Activated CD4-positive, alpha-beta T cell treated with anti-CD3 and anti-CD28 coated beads, Interleukin-2, amount 10 ng/mL, durations not matched to agents 24 days and 14 days (primary cell): Measurements from ENCODE around the gene POU3F2. TPM values are rescaled to one million over a fixed set of nuclear protein-coding genes. Genes with fewer than 3 reads are reported as not detected.

ENCODE experiments used
- DNase-seq: peaks from one replicate; pipeline ENCODE4 v3.0.0; 2022
- H3K27ac Mint-ChIP-seq: one replicate; pipeline ENCODE4 v1.8.0; 2022; ENCODE audit warnings: mild to moderate bottlenecking, mixed read lengths
- H3K27me3 Mint-ChIP-seq: one replicate; pipeline ENCODE4 v1.8.0; 2022; ENCODE audit warnings: mixed read lengths
- H3K36me3 Mint-ChIP-seq: one replicate; pipeline ENCODE4 v1.8.0; 2022; ENCODE audit warnings: low read depth, mild to moderate bottlenecking, mixed read lengths
- H3K4me1 Mint-ChIP-seq: one replicate; pipeline ENCODE4 v1.8.0; 2021; ENCODE audit warnings: mixed read lengths
- H3K4me3 Mint-ChIP-seq: one replicate; pipeline ENCODE4 v1.8.0; 2022; ENCODE audit warnings: mild to moderate bottlenecking, moderate library complexity, mixed read lengths
- H3K9me3 Mint-ChIP-seq: one replicate; pipeline ENCODE4 v1.8.0; 2021; ENCODE audit warnings: mixed read lengths
- intact Hi-C: fragments of 100-400 bp; cut with micrococcal nuclease; formaldehyde crosslinking; loops from one replicate; pipeline ENCODE4 v1.15.1; 2023
- total RNA-seq: library from RNA; stranded (reverse); gene quantifications from 2 replicates; pipeline ENCODE4 v1.2.3, GENCODE V29; 2022

POU3F2 gene
- total RNA-seq, 1 donor from 2014 or later, result not detected

- H3K27me3 Mint-ChIP-seq, result peaks cover 81% of the 10 kb centered on the region
- peak overlapping the region; percentile 25 for H3K27ac Mint-ChIP-seq
- peak overlapping the region; percentile 61 for H3K4me3 Mint-ChIP-seq
Measured at GRCh38 chr6:98824902-98825599, 9.3 kb upstream of the POU3F2 start.

DNA sequence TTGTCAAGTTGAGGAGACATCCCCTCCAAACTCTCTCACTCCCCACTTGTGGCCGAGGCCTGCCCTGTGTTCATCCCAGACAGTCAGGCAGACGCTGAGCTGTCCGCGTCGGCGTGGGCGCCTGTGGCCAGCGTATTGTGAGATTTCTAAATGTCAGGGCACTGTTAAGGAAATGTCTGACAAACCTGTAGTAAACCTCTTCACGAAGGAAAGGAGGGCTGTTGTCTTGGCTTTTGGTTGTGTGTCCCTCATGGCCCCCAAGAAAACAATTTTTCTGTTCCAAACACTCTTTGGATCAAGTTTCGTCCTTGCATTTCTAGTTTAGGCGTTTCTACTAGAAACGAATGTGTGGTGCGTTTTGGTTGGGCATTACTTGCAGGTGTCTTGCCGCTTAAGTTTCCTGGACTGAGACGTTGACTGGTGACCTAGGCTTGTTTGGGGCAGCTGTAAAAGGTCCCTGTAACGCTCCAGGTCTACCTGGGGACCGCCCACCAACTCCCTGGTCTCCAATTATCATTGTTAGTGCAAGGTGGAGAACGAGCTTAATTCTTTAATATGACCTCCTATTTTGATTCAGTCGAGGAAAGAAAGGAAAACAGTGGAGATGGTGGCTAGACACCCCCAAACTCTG, 8.7 kb upstream of the POU3F2 start:
- no peak for DNase-seq
- Mint-ChIP-seq H3K4me1 (peaks cover 25% of the 10 kb centered on the region), H3K4me3 (peak overlapping the region; percentile 61), H3K9me3 (peaks cover 9% of the 10 kb centered on the region), H3K36me3 (no peaks in the 10 kb centered on the region), H3K27me3 (peaks cover 86% of the 10 kb centered on the region), H3K27ac (no peak overlapping the region)
- intact Hi-C loops, result loop anchor here (1.0 kb wide), 1 partner anchor 9 kb away; the partner anchor contains the start of gene POU3F2

More at GRCh38 chr6:98824902-98825599, 9.3 kb upstream of the POU3F2 start:
- H3K4me1 Mint-ChIP-seq, result peaks cover 24% of the 10 kb centered on the region
- peaks cover 9% of the 10 kb centered on the region for H3K9me3 Mint-ChIP-seq
- intact Hi-C loops, result loop anchor here (1.0 kb wide), 1 partner anchor 9 kb away; the partner anchor contains the start of gene POU3F2
- peak; percentile 56 for DNase-seq
- no peaks in the 10 kb centered on the region for H3K36me3 Mint-ChIP-seq

DNA sequence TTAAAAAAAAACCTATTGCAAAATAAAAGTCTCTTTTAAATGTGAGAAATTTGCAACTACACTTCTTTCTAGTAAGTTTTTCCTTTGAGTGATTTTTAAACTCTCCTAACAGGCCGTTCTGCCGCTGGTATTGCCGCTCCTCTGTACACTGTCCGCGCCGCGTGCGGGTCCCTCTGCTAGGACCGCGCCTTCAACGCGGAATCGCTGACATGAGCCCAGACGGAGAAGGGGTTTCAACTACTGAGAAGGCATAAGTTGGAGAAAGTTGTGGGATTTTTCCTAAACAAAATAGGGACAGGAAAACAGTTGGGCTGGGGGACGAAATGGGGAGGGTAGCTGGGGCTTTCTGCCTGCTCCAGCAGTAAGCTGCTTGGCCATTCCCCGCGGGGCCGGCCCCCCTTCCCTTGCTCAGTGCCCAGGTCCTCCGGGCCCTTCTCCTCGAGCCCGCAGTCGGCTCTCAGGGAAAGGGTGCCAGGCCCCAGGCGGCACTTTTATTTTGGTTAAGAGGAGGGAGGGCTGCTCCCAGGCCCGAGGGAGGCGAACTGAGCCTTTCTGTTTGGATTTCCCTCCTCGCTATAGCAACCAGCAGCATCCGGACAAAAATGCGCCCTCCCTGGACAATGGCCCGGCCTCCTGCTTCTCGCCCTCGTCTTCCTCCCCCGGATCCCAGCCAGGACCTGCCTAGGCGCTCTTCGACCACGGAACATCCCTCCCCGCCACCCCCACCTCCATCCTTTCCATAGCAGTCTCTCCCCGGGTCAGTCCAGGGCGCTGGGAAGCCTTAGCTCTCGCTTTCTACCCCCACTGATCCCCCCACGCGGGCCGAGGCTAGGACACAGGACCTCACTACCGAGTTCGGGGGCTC, 6.8 kb upstream of the POU3F2 start:
- Mint-ChIP-seq H3K27me3 (peaks cover 84% of the 10 kb centered on the region), H3K4me1 (peaks cover 31% of the 10 kb centered on the region), H3K27ac (no peak overlapping the region), H3K4me3 (no peak overlapping the region), H3K9me3 (peaks cover 9% of the 10 kb centered on the region), H3K36me3 (peaks cover 2% of the 10 kb centered on the region)
- intact Hi-C loops, result no loop called here
- DNase-seq, result no peak

DNA sequence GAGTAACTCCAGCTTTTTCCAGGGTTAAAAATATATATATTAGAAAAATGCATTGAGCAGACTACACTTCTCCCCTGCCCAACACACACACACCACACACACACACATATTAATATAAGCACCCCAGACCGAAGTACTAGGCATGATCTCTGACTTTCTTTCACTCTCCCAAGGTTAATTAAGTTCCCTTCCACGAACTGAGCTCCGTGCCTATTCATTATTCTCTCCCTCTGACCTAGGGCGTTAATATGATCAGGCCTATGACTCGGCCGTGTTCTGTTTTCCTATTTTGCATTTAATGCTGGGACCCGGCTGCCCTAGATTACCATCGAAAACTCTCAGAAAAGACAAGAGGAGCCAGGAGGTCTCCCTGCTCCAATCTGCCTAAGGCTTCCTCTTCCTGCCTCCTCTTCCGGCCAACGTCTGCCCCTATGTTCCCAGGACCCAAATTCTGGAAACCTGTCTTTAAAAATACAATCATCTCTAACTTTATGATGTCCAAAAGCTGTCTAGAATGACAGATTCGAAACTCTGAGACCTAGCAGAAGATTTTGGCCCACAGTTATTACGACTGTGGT, 6.1 kb upstream of the POU3F2 start:
- Mint-ChIP-seq H3K4me1 (peaks cover 37% of the 10 kb centered on the region), H3K9me3 (peaks cover 12% of the 10 kb centered on the region), H3K4me3 (no peak overlapping the region), H3K36me3 (peaks cover 2% of the 10 kb centered on the region), H3K27ac (no peak overlapping the region), H3K27me3 (peaks cover 89% of the 10 kb centered on the region)
- no peak for DNase-seq
- intact Hi-C loops, result no loop called here

GRCh38 chr6:98828941-98829411, 5.4 kb upstream of the POU3F2 start:
- Mint-ChIP-seq H3K27me3 (peaks cover 89% of the 10 kb centered on the region), H3K36me3 (peaks cover 3% of the 10 kb centered on the region), H3K4me3 (no peak overlapping the region), H3K27ac (no peak overlapping the region), H3K9me3 (peaks cover 12% of the 10 kb centered on the region), H3K4me1 (peaks cover 37% of the 10 kb centered on the region)
- intact Hi-C loops, result loop anchor here (1.0 kb wide), 1 partner anchor 15 kb away; no protein-coding TSS in a partner anchor
- DNase-seq, result peak; percentile 57

DNA sequence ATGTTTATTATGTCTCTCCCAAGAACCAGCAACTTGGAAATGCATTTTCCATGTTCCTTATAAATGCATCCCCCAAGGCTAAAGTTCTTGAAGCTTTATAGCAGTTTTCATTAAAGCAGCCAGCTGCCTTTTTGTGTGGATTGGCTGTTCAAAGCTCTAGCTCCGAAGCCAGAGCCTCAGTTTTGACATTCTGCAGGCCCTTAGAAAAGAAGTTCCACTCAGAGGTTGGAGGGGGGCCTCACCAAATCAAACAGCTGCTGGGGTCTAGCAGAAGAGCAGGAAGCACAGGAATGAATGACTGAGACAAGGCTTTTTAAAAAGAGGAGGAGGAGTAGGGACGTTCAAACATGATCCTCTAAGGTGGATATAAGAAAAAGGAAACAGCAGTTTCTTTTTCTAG, 4.2 kb upstream of the POU3F2 start:
- Mint-ChIP-seq H3K36me3 (peaks cover 3% of the 10 kb centered on the region), H3K27ac (no peak overlapping the region), H3K4me3 (no peak overlapping the region), H3K27me3 (peaks cover 87% of the 10 kb centered on the region), H3K4me1 (peaks cover 33% of the 10 kb centered on the region), H3K9me3 (peaks cover 9% of the 10 kb centered on the region)
- intact Hi-C loops, result loop anchor here (5.0 to 10.0 kb wide), 2 partner anchors 525 to 1632 kb away; partner anchors contain the start of gene SIM1
- no peak for DNase-seq

GRCh38 chr6:98831057-98831958, 3.1 kb upstream of the POU3F2 start:
- peaks cover 82% of the 10 kb centered on the region for H3K27me3 Mint-ChIP-seq
- H3K9me3 Mint-ChIP-seq, result peaks cover 3% of the 10 kb centered on the region
- peak overlapping the region; percentile 35 for H3K4me3 Mint-ChIP-seq
- intact Hi-C loops, result loop anchor here (5.0 to 10.0 kb wide), 2 partner anchors 523 to 1631 kb away; partner anchors contain the start of gene SIM1
- peak; percentile 60 for DNase-seq
- peaks cover 33% of the 10 kb centered on the region for H3K4me1 Mint-ChIP-seq
- H3K36me3 Mint-ChIP-seq, result peaks cover 3% of the 10 kb centered on the region
- peak overlapping the region; percentile 25 for H3K27ac Mint-ChIP-seq

DNA sequence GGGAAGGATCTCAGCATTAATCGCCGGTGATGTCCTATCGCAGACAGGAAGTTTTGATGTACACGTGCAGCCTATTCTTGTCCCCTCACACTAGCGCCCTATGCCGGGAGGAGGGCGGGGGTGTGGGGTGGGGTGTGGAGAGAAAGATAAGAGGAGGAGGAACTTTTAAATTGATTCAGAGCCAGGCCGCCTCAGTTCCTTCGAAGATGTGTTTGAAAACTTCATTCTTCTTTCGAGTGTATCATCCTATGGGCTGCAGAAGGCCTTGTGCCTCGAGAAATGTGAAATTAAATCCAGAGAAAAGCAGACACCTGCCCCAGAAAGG, 2.5 kb upstream of the POU3F2 start:
- Mint-ChIP-seq H3K27ac (no peak overlapping the region), H3K27me3 (peaks cover 81% of the 10 kb centered on the region), H3K4me3 (no peak overlapping the region), H3K9me3 (peaks cover 3% of the 10 kb centered on the region), H3K36me3 (peaks cover 3% of the 10 kb centered on the region), H3K4me1 (peaks cover 33% of the 10 kb centered on the region)
- no peak for DNase-seq
- intact Hi-C loops, result loop anchor here (2.0 to 10.0 kb wide), 3 partner anchors 523 to 1630 kb away; partner anchors contain the start of gene SIM1

DNA sequence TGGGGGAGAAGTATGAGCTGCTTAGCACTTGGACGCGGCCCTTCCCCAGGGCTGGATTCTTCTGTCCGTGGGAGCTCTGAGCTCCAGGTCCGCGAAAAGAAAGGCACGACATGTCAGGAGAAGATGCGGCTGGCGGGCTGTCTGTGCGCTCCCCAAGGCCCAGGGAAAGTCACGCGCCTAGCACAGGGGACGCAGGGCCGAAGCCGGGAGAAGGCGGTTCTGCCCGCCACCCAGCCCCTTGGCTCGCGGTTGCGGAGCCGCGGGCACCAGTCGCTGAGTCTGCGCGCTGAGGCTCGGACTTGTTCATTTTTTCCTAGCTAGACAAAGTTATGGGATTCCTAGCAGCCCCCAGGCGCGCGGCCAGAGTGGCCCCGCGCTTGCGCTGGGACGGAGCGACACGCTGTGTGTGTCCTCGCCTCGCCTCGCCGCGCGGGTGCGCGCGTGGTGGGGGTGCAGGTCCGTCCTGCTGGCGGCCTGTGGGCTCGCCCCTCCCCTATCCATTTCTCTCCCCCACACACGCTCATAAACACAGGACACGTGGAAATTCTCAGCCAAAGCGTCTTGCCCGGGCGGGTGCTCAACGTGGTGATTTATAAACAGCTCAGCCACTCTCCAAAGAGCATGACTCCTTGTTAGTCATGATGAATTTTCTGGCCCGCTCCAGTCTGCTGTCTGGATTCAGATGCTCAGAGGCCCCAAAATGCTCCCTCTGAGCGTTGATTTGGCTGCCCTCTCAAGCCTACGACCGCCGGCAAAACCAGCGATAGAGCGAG, 1.9 kb upstream of the POU3F2 start:
- H3K9me3 Mint-ChIP-seq, result peaks cover 3% of the 10 kb centered on the region
- intact Hi-C loops, result loop anchor here (1.0 to 10.0 kb wide), 4 partner anchors 12 to 1630 kb away; partner anchors contain the start of gene SIM1
- DNase-seq, result peak; percentile 57
- peaks cover 3% of the 10 kb centered on the region for H3K36me3 Mint-ChIP-seq
- H3K27me3 Mint-ChIP-seq, result peaks cover 81% of the 10 kb centered on the region
- H3K27ac Mint-ChIP-seq, result peak overlapping the region; percentile 18
- peaks cover 33% of the 10 kb centered on the region for H3K4me1 Mint-ChIP-seq
- peak overlapping the region; percentile 9 for H3K4me3 Mint-ChIP-seq

- H3K36me3 Mint-ChIP-seq, result peaks cover 3% of the 10 kb centered on the region
- H3K4me3 Mint-ChIP-seq, result peak overlapping the region; percentile 81
- peak; percentile 73 for DNase-seq
- peak overlapping the region; percentile 67 for H3K27ac Mint-ChIP-seq
- H3K9me3 Mint-ChIP-seq, result peaks cover 3% of the 10 kb centered on the region
- intact Hi-C loops, result loop anchor here (1.0 to 10.0 kb wide), 4 partner anchors 11 to 1629 kb away; partner anchors contain the start of gene SIM1
- peaks cover 33% of the 10 kb centered on the region for H3K4me1 Mint-ChIP-seq
- peaks cover 81% of the 10 kb centered on the region for H3K27me3 Mint-ChIP-seq
Measured at GRCh38 chr6:98833057-98833306, 1.4 kb upstream of the POU3F2 start.

DNA sequence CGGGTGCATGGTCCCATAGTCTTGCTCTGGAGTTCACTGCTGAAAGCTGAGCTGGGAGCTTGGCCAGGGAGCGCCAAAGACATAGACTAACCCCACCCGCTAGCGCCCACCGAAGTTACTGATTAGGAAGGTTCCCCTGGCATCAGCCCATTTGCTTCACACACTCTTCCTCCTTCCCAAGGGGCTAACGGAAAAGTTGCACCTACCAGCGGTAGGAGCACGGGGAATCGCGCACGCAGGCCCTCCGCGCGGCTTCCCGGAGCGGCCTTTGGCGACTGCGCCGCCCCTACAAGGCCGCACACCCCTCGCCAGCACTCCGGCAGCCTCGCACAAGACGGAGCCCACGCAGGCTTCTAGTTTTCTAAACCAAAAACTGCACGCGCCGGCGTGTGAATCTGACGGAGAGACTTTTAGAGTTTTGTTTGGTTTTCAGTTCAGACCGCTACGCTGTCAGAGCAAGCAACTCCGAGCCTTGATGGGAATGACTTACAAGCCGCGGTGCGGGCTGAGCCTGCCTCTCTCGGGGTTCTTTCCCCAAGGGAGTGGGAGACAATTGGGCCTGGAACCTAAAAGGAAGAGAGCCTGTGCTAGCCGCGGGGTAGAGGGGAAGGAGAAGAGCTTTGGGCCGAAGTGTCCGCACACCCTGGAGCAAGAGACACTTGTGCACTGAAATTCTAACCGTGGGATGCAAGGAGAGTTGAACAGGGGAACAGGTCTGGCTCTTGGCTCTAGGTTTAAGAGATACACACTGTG, 891 bp upstream of the POU3F2 start:
- peak; percentile 73 for DNase-seq
- Mint-ChIP-seq H3K27ac (peak overlapping the region; percentile 67), H3K9me3 (peaks cover 3% of the 10 kb centered on the region), H3K27me3 (peaks cover 81% of the 10 kb centered on the region), H3K36me3 (peaks cover 3% of the 10 kb centered on the region), H3K4me1 (peaks cover 30% of the 10 kb centered on the region), H3K4me3 (peak overlapping the region; percentile 81)
- intact Hi-C loops, result loop anchor here (1.0 to 10.0 kb wide), 5 partner anchors 8 to 1629 kb away; partner anchors contain the start of gene SIM1
